ENCODE measurements around the gene PPP6R2.

DNA sequence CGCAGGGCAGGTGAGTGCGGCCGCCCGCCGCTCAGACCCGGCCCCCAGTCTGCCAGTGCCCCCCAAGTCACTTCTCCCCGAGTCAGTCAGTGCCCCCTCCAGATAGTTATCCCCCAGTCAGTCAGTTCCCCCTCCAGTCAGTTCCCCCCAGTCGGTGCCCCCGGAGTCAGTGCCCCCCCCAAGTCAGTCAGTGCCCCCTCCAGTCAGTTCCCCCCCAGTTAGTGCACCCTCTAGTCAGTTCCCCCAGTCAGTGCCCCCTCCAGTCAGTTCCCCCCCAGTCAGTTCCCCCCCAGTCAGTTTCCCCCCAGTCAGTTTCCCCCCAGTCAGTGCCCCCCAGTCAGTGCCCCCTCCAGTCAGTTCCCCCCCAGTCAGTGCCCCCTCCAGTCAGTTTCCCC lies 411 bp downstream of the PPP6R2 start:
- TF ChIP-seq GATA2 (IDR thresholded peaks at IDR 0.05; ENCODE audit: low read depth, low read length) (no peak), GATA3 (IDR thresholded peaks at IDR 0.05; ENCODE audit: low read depth, low read length) (no peak)

Measured in SH-SY5Y (cell line).